GM23338 (cell line): Measurements from ENCODE around the gene HPS5. TPM values are rescaled to one million over a fixed set of nuclear protein-coding genes. Genes with fewer than 3 reads are reported as not detected.

ENCODE experiments used
- ATAC-seq: fragments of 200-7000 bp; cut with Tn5 transposase; 3 replicates; pipeline ENCODE4 v1.9.1; 2020
- DNase-seq: peaks from one replicate; pipeline ENCODE4 v3.0.0-alpha.2; 2015; ENCODE audit warnings: low spot score
- H2AFZ ChIP-seq: fragments of 200-600 bp; sonication (generic); 2 replicates; pipeline ENCODE4 v1.8.0; 2016; ENCODE audit warnings: antibody characterized with exemption, mild to moderate bottlenecking, moderate library complexity
- H3F3A ChIP-seq: fragments of 200-600 bp; sonication (generic); replicated peaks from 2 replicates; pipeline ENCODE4 v1.8.0; 2017; ENCODE audit warnings: antibody characterized with exemption, mixed run types, low read depth
- H3K27ac ChIP-seq: fragments of 200-600 bp; sonication (generic); 2 replicates; pipeline ENCODE4 v1.6.1; 2016; ENCODE audit warnings: low read depth
- H3K27me3 ChIP-seq: fragments of 200-600 bp; sonication (generic); 2 replicates; pipeline ENCODE4 v1.8.0; 2016; ENCODE audit warnings: mild to moderate bottlenecking, mixed run types, moderate library complexity; ENCODE audit not compliant: insufficient read depth
- H3K36me3 ChIP-seq: fragments of 200-600 bp; sonication (generic); 2 replicates; pipeline ENCODE4 v1.8.0; 2016; ENCODE audit warnings: mild to moderate bottlenecking; ENCODE audit not compliant: insufficient read depth
- H3K4me1 ChIP-seq: fragments of 200-600 bp; sonication (generic); 2 replicates; pipeline ENCODE4 v1.8.0; 2016; ENCODE audit warnings: mild to moderate bottlenecking, moderate library complexity; ENCODE audit not compliant: insufficient read depth
- H3K4me2 ChIP-seq: fragments of 200-600 bp; sonication (generic); 2 replicates; pipeline ENCODE4 v1.7.1; 2017; ENCODE audit warnings: mixed run types
- H3K4me3 ChIP-seq: fragments of 200-600 bp; sonication (generic); 2 replicates; pipeline ENCODE4 v1.6.1; 2016; ENCODE audit warnings: mixed run types
- H3K79me2 ChIP-seq: fragments of 200-600 bp; sonication (generic); replicated peaks from 2 replicates; pipeline ENCODE4 v1.8.0; 2017; ENCODE audit warnings: mild to moderate bottlenecking; ENCODE audit not compliant: insufficient read depth
- H3K9me2 ChIP-seq: fragments of 200-600 bp; sonication (generic); 2 replicates; pipeline ENCODE4 v1.8.0; 2017; ENCODE audit not compliant: insufficient read depth
- H4K20me1 ChIP-seq: fragments of 200-600 bp; sonication (generic); replicated peaks from 2 replicates; pipeline ENCODE4 v1.8.0; 2017; ENCODE audit warnings: mild to moderate bottlenecking; ENCODE audit not compliant: insufficient read depth
- H3K27ac Mint-ChIP-seq: 2 replicates; pipeline ENCODE4 v1.8.0; 2020; ENCODE audit warnings: inconsistent platforms, mild to moderate bottlenecking, moderate library complexity, mixed read lengths
- H3K27me3 Mint-ChIP-seq: 3 replicates; pipeline ENCODE4 v1.8.0; 2022; ENCODE audit warnings: low read depth, mild to moderate bottlenecking, moderate library complexity, mixed read lengths, inconsistent platforms; ENCODE audit not compliant: insufficient read depth, poor library complexity
- H3K36me3 Mint-ChIP-seq: 3 replicates; pipeline ENCODE4 v1.8.0; 2021; ENCODE audit warnings: low read depth, mild to moderate bottlenecking, inconsistent platforms, moderate library complexity, mixed read lengths
- H3K4me1 Mint-ChIP-seq: 3 replicates; pipeline ENCODE4 v1.8.0; 2020; ENCODE audit warnings: mild to moderate bottlenecking, inconsistent platforms, mixed read lengths
- H3K4me3 Mint-ChIP-seq: 3 replicates; pipeline ENCODE4 v1.8.0; 2021; ENCODE audit warnings: moderate library complexity, mild to moderate bottlenecking, inconsistent platforms, mixed read lengths
- H3K9me3 Mint-ChIP-seq: 3 replicates; pipeline ENCODE4 v1.8.0; 2020; ENCODE audit warnings: moderate library complexity, mild to moderate bottlenecking, inconsistent platforms, mixed read lengths
- CREB1 ChIP-seq: fragments of 250-450 bp; sonication (Bioruptor Pico); IDR thresholded peaks from 2 replicates; pipeline ENCODE4 v1.5.0; 2020; ENCODE audit warnings: low read depth, mild to moderate bottlenecking, moderate library complexity
- CTCF ChIP-seq, 2 experiments: fragments of 200-600 bp in 1 of 2; sonication (generic) in 1 of 2; conservative IDR thresholded peaks; 2 replicates each; pipeline versions ENCODE4 v1.5.1 to v1.6.1; 2016 to 2017; ENCODE audit warnings: antibody characterized with exemption in 2 of 2, low read depth in 2 of 2, mild to moderate bottlenecking in 2 of 2, moderate library complexity in 1 of 2
- ETS1 ChIP-seq: IDR thresholded peaks from 2 replicates; pipeline ENCODE4 v1.6.1; 2016; ENCODE audit warnings: antibody characterized with exemption
- JUNB ChIP-seq: IDR thresholded peaks from one replicate; pipeline ENCODE4 v1.6.1; 2016; ENCODE audit warnings: antibody characterized with exemption; ENCODE audit not compliant: unreplicated experiment
- NANOG ChIP-seq: IDR thresholded peaks from 2 replicates; pipeline ENCODE4 v1.6.1; 2016; ENCODE audit warnings: antibody characterized with exemption, borderline replicate concordance
- POLR2AphosphoS5 ChIP-seq: IDR thresholded peaks from 2 replicates; pipeline ENCODE4 v1.6.1; 2016; ENCODE audit warnings: antibody characterized with exemption, low read depth
- STAT1 ChIP-seq: IDR thresholded peaks from one replicate; pipeline ENCODE4 v1.6.1; 2016; ENCODE audit warnings: antibody characterized with exemption; ENCODE audit not compliant: unreplicated experiment
- ZNF331 ChIP-seq: fragments of 250-450 bp; sonication (Bioruptor Pico); IDR thresholded peaks from 2 replicates; pipeline ENCODE4 v1.5.0; 2020; ENCODE audit warnings: low read depth, mild to moderate bottlenecking, moderate library complexity
- polyA plus RNA-seq: library from polyadenylated mRNA; unstranded; fragments of >200 nt; fragmentation: Nextera tagmentation; extraction: Ambion mirVana; gene quantifications from 2 replicates; pipeline ENCODE4 v1.2.1, GENCODE V29; 2016
- total RNA-seq: library from RNA; depleted of rRNA; stranded (reverse); fragments of >200 nt; shearing (Covaris generic); gene quantifications from 2 replicates; pipeline ENCODE4 v1.2.3, GENCODE V29; 2014
- TF ChIP-seq, protein P1 (sequence below): fragments of 250-450 bp; sonication (Bioruptor Pico); IDR thresholded peaks from 2 replicates; pipeline ENCODE4 v1.5.0; 2020; ENCODE audit warnings: mild to moderate bottlenecking, moderate library complexity

The HPS5 gene
- total and polyA plus RNA-seq, 2 experiments from 2014 or later, result 11.5 to 18.6 TPM

DNA sequence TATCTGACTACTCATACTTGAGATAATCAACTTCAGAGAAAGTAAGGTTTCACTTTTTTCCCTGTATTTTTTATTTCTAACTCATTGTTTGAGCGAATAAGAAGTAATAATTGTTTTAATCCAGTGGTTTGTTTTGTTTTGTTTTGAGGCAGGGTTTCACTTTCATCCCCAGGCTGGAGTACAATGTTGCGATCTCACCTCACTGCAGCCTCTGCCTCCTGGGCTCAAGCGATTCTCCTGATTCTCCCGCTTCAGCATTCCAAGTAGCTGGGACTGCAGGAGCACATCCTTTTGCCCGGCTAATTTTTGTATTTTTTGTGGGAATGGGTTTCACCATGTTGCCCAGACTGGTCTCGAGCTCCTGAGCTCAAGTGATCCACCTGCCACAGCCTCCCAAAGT, 9.0 kb upstream of the HPS5 start (continued):
- TF ChIP-seq CTCF (conservative IDR thresholded peaks at IDR 0.05; ENCODE audit: low read depth in 2 of 2) (no peak), ZNF331 (no peak), ETS1 (no peak), NANOG (no peak), STAT1 (no peak), JUNB (no peak)

DNA sequence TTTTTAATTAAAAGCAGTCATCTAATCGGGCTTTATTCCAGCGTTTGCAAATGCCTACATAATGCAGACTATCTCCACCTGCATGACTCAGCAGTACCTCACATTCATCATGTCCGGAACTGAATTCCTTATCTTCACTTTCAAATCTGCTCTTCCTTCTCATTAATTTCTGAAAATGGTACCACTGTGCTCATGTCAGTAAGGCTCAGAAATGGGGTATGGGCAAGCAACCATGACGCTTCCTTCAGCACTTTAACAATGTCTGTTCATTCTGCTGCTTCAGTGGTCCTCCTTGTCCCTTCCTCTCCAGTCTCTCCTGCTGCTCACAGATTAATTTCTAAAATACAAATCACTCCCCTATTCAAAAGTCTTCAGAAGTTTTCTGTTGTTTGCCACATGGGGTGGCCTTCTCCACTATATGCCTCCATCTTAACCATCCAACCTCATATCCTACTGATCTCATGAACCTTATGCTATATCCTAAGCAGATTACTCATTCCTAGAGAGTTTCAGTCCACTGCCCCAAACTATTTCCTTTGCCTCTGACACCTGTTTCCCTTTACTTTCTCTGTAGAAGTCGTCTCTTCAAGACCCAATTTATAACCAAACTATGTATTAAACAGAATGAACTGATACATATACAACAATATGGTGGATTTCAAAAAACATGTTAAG, 7.4 kb upstream of the HPS5 start:
- H3K27ac Mint-ChIP-seq, result peak overlapping the region; percentile 63
- Histone ChIP-seq H3K36me3 (peaks cover 21% of the 10 kb centered on the region), H4K20me1 (no peaks in the 10 kb centered on the region), H3K4me1 (peaks cover 12% of the 10 kb centered on the region; the same call in 1 of the 2 replicates), H3K9me2 (no peaks in the 10 kb centered on the region), H3K27me3 (no peaks in the 10 kb centered on the region), H3F3A (no peaks in the 10 kb centered on the region), H3K79me2 (peaks cover 72% of the 10 kb centered on the region), H3K27ac (no peak overlapping the region), H3K4me2 (no peak overlapping the region), H3K4me3 (no peak overlapping the region), H2AFZ (no peak overlapping the region)
- peaks cover 32% of the 10 kb centered on the region for H3K36me3 Mint-ChIP-seq
- H3K9me3 Mint-ChIP-seq, result no peaks in the 10 kb centered on the region
- H3K4me3 Mint-ChIP-seq, result no peak overlapping the region
- DNase-seq (no peak), ATAC-seq (no peak)
- H3K27me3 Mint-ChIP-seq, result no peaks in the 10 kb centered on the region
- peaks cover 19% of the 10 kb centered on the region for H3K4me1 Mint-ChIP-seq
- TF ChIP-seq, protein P1, sequence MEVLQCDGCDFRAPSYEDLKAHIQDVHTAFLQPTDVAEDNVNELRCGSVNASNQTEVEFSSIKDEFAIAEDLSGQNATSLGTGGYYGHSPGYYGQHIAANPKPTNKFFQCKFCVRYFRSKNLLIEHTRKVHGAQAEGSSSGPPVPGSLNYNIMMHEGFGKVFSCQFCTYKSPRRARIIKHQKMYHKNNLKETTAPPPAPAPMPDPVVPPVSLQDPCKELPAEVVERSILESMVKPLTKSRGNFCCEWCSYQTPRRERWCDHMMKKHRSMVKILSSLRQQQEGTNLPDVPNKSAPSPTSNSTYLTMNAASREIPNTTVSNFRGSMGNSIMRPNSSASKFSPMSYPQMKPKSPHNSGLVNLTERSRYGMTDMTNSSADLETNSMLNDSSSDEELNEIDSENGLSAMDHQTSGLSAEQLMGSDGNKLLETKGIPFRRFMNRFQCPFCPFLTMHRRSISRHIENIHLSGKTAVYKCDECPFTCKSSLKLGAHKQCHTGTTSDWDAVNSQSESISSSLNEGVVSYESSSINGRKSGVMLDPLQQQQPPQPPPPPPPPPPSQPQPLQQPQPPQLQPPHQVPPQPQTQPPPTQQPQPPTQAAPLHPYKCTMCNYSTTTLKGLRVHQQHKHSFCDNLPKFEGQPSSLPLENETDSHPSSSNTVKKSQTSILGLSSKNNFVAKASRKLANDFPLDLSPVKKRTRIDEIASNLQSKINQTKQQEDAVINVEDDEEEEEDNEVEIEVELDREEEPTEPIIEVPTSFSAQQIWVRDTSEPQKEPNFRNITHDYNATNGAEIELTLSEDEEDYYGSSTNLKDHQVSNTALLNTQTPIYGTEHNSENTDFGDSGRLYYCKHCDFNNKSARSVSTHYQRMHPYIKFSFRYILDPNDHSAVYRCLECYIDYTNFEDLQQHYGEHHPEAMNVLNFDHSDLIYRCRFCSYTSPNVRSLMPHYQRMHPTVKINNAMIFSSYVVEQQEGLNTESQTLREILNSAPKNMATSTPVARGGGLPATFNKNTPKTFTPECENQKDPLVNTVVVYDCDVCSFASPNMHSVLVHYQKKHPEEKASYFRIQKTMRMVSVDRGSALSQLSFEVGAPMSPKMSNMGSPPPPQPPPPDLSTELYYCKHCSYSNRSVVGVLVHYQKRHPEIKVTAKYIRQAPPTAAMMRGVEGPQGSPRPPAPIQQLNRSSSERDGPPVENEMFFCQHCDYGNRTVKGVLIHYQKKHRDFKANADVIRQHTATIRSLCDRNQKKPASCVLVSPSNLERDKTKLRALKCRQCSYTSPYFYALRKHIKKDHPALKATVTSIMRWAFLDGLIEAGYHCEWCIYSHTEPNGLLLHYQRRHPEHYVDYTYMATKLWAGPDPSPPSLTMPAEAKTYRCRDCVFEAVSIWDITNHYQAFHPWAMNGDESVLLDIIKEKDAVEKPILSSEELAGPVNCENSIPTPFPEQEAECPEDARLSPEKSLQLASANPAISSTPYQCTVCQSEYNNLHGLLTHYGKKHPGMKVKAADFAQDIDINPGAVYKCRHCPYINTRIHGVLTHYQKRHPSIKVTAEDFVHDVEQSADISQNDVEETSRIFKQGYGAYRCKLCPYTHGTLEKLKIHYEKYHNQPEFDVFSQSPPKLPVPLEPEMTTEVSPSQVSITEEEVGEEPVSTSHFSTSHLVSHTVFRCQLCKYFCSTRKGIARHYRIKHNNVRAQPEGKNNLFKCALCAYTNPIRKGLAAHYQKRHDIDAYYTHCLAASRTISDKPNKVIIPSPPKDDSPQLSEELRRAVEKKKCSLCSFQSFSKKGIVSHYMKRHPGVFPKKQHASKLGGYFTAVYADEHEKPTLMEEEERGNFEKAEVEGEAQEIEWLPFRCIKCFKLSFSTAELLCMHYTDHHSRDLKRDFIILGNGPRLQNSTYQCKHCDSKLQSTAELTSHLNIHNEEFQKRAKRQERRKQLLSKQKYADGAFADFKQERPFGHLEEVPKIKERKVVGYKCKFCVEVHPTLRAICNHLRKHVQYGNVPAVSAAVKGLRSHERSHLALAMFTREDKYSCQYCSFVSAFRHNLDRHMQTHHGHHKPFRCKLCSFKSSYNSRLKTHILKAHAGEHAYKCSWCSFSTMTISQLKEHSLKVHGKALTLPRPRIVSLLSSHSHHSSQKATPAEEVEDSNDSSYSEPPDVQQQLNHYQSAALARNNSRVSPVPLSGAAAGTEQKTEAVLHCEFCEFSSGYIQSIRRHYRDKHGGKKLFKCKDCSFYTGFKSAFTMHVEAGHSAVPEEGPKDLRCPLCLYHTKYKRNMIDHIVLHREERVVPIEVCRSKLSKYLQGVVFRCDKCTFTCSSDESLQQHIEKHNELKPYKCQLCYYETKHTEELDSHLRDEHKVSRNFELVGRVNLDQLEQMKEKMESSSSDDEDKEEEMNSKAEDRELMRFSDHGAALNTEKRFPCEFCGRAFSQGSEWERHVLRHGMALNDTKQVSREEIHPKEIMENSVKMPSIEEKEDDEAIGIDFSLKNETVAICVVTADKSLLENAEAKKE (CRISPR knock-in tag), result no peak
- TF ChIP-seq CREB1 (CRISPR knock-in tag) (no peak), STAT1 (no peak), CTCF (conservative IDR thresholded peaks at IDR 0.05; ENCODE audit: low read depth in 2 of 2) (no peak), POLR2AphosphoS5 (no peak), ETS1 (no peak), JUNB (no peak)
